Activated CD4-positive, alpha-beta T cell treated with anti-CD3 and anti-CD28 coated beads, Interleukin-2, amount 50 U/mL, for 48 hours (primary cell): ENCODE data around the gene PIEZO2.

Source experiments
- DNase-seq, 2 experiments: peaks; one replicate each; pipeline ENCODE4 v3.0.0-alpha.2; 2020

PIEZO2 gene

GRCh38 chr18:11055721-11056120 lies 93.6 kb downstream of the PIEZO2 start:
- DNase-seq, result no peak

- DNase-seq, result no peak
These were observed 94.9 kb downstream of the PIEZO2 start for GRCh38 chr18:11054497-11054896.

GRCh38 chr18:11053293-11053692 lies 96.1 kb downstream of the PIEZO2 start:
- DNase-seq, result no peak

DNA sequence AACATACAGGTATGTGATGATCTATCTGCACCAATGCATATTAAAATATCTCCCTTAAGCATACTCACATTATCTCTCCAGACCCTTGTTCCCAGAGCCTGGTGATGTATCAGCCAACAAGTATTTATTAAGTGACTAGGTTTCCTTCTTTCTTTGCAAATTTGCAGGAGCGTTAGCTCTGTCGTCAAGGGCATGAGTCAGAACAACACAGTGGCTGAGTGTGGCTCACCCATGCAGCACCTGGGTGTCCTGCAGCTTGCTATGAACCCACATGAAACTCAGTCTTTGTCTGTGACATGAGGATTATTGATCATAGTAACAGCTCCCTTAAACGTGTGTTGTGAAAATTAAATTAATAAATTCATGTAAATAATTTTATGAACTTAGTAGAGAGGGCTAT lies 96.6 kb downstream of the PIEZO2 start:
- no peak for DNase-seq

- DNase-seq, result no peak
These were observed 97.9 kb downstream of the PIEZO2 start for GRCh38 chr18:11051462-11051861.

DNA sequence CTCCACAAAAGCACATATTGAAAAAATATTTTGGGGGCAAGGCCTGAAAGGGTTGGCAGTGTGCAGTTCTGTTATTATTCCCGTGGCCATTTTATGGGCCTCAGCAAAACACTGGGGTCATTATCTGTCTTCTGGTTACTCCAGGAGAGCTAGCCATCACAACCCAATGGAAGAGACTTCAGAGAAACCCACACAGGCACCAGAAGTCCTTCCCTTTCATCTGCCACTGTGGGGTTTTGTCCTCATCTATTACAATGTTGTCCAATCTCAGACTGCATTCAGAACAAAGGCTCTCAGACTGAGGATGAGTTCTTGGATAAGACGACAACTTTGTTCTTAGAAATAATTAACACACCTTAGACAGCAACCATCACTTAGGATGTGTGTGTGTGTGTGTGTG lies 98.4 kb downstream of the PIEZO2 start:
- no peak for DNase-seq

GRCh38 chr18:11047817-11048216 lies 101.6 kb downstream of the PIEZO2 start:
- no peak for DNase-seq

DNA sequence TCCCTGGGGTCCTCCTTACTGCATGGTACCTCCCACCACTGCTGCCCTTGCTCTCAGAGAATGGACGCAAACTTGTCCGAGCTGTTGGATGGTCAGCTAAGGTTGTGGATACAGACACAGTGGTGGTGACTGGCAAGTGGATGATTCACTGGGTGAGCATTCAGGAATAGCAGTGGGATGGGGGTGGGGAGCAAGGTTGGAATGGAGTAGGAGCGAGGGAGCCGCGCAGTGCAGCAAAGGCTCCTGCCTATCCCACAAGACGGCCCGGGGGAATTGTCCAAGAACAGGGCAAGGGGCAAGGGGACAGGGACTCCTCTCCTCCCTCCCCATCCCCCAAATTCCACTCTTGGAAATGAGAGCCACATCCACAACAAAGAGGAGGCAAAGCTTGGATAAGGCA lies 102.2 kb downstream of the PIEZO2 start:
- no peak for DNase-seq

DNA sequence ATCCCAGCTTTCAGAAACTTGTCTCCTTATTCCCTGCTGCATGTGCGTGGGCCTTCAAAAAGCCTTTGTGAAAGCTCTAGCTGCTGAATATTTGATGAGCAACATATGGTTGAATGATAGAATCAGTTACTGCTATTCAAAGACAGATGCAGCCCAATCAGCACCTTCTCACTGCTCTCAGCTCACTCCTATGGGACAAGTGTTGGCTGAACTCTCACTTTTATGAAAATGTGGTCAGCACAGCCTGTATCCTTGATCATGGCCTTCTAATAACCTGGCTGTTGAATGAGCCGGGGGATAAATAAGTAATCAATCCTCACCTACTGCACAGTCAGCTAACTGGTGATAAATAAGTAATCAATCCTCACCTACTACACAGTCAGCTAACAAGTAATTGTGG lies 103.2 kb downstream of the PIEZO2 start:
- no peak for DNase-seq

GRCh38 chr18:11043694-11044093 lies 105.7 kb downstream of the PIEZO2 start:
- no peak for DNase-seq

GRCh38 chr18:11042247-11042646 lies 107.1 kb downstream of the PIEZO2 start:
- no peak for DNase-seq

GRCh38 chr18:11040823-11041656 lies 108.3 kb downstream of the PIEZO2 start:
- peak; percentile 5 to 26 for DNase-seq

DNA sequence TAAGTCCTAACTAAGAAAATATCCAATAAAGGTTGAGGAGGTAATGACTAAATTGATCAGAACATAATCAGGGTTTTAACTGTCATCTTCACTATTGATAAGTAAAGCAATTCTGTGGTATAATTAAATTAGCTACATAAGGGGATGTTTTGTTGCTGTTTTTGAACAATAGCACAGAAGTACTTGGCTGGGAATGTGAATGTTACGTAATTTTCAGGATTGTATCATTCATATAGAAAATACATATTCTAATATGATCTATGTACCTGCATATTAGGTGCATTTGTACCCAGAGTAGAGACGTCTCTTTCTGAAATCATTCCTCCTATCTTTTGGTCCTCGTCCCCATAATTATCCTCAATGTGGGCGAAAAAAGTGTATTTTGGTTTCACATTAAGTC lies 109.0 kb downstream of the PIEZO2 start:
- DNase-seq, result no peak

- DNase-seq, result no peak
These were observed 111.7 kb downstream of the PIEZO2 start for GRCh38 chr18:11037533-11038240.

- DNase-seq, result no peak
These were observed 113.4 kb downstream of the PIEZO2 start for GRCh38 chr18:11035814-11036495.

- no peak for DNase-seq
These were observed 114.0 kb downstream of the PIEZO2 start for GRCh38 chr18:11035376-11035775.

DNA sequence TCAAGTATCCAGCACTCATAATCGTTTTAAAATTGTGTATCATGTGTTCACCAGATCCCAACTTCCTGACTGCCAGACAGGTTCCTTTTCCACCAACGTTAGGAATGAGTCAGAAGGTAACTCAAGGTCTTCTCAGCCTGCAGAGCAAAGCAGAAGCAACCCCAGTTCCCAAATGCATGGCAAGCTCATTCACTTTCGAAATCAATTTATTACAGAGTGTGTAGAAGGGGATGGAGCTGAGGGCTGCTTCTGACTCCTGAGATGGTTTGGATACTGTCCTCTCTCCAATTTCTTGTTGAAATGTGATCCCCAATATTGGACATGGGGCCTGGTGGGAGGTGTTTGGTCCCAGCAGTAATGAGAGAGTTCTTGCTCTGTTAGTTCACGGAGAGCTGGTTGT lies 114.5 kb downstream of the PIEZO2 start:
- DNase-seq, result no peak

DNA sequence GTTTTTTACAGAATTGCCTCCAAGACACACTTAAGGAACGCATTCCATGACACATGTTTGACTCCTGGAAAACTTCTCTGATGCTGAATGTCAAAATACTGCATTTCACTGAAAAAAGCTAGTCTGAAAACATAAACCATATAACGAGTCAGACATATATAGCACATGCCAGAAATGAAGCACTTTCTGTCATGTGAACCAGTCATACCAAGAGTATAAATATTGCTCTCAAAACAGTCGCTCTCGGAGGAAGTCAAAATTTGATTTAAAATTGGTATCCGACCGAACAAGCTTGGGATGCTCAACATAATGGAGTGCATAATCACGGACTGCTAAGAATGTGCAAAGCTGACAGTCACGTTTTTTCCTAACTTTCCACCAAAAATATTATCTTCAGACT lies 115.9 kb downstream of the PIEZO2 start:
- no peak for DNase-seq

- DNase-seq, result no peak
These were observed 117.4 kb downstream of the PIEZO2 start for GRCh38 chr18:11031966-11032365.

GRCh38 chr18:11029021-11029420 lies 120.3 kb downstream of the PIEZO2 start:
- no peak for DNase-seq

DNA sequence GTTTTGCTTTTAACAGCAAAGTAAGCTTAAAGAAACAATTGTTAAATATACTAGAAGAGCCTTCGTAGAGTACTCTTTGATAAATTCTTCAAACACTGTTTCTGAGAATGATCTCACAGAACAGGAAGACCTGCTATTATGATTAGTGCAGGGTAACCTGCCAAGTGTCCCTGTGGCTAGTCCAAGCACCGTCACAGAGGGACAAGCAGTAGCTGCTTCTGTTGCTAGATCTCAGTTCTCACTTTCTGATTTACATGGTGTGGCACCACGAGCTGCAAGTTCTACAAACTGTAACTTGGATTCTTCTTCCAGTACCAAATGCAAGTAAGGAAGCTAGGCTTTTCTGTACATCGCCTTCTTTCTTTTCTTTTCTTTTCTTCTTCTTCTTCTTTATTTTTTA lies 121.5 kb downstream of the PIEZO2 start:
- no peak for DNase-seq

- no peak for DNase-seq
These were observed 123.7 kb downstream of the PIEZO2 start for GRCh38 chr18:11025671-11026070.

GRCh38 chr18:11024928-11025669 lies 124.3 kb downstream of the PIEZO2 start:
- DNase-seq, result no peak
